ENCODE data around the gene MORF4L2. TPM values are rescaled to one million over a fixed set of nuclear protein-coding genes. Genes with fewer than 3 reads are reported as not detected.

The MORF4L2 gene
- total and polyA plus RNA-seq, 9 of the 15 experiments (the other 6 are each of a cell fraction or from before 2014, with no cell fraction given): 324 to 781 (median 420) TPM

GRCh38 chrX:103687073-103687695, 685 bp upstream of the MORF4L2 start (continued):
- TF ChIP-seq E4F1 (CRISPR knock-in tag; IDR thresholded peaks at IDR 0.05; ENCODE audit: borderline replicate concordance): no peak
- TF ChIP-seq, protein P1, sequence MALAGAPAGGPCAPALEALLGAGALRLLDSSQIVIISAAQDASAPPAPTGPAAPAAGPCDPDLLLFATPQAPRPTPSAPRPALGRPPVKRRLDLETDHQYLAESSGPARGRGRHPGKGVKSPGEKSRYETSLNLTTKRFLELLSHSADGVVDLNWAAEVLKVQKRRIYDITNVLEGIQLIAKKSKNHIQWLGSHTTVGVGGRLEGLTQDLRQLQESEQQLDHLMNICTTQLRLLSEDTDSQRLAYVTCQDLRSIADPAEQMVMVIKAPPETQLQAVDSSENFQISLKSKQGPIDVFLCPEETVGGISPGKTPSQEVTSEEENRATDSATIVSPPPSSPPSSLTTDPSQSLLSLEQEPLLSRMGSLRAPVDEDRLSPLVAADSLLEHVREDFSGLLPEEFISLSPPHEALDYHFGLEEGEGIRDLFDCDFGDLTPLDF (CRISPR knock-in tag; IDR thresholded peaks at IDR 0.05): peak; percentile 54; the same call in 1 of the 2 replicates
- TF ChIP-seq LEF1 (IDR thresholded peaks at IDR 0.05): 0 out of 2 replicates have a peak, but pooled peaks have one; percentile 17
- peak; percentile 30; the same call in 1 of the 2 replicates for TF ChIP-seq C11orf30 (IDR thresholded peaks at IDR 0.05; ENCODE audit: low read depth)
- no peak for TF ChIP-seq KLF1 (tag; IDR thresholded peaks at IDR 0.05)

GRCh38 chrX:103685396-103685795, 1.1 kb downstream of the MORF4L2 start:
- Histone ChIP-seq H3K27me3 (ENCODE audit: control insufficient read depth in 2 of 2, insufficient read depth in 2 of 2, low read length in 2 of 2) (no peaks in the 10 kb centered on the region), H3K4me3 (peak overlapping the region; percentile 63), H2AFZ (ENCODE audit: low read depth, low read length) (no peak overlapping the region), H3K9ac (ENCODE audit: insufficient read depth in 1 of 2, low read depth in 2 of 2, low read length in 2 of 2) (peak overlapping the region in 1 of 2 experiments; percentile 98; a peak in 2 of 4 replicates), H3K9me1 (ENCODE audit: control insufficient read depth, insufficient read depth, low read length) (no peaks in the 10 kb centered on the region), H3K9me3 (replicated peaks; ENCODE audit: control insufficient read depth, insufficient read depth, low read depth, low read length) (no peaks in the 10 kb centered on the region), H3K4me2 (ENCODE audit: insufficient read depth, low read length) (peak overlapping the region; percentile 91), H3K27ac (ENCODE audit: extremely low read depth, low read depth, low read length) (peak overlapping the region; percentile 99; the same call in 2 of the 3 replicates), H3K36me3 (ENCODE audit: control insufficient read depth, insufficient read depth, low read length) (peaks cover 45% of the 10 kb centered on the region), H3K79me2 (ENCODE audit: control insufficient read depth, insufficient read depth, low read length) (peaks cover 30% of the 10 kb centered on the region), H4K20me1 (replicated peaks; ENCODE audit: control insufficient read depth, insufficient read depth, low read length) (no peaks in the 10 kb centered on the region; the same call in 1 of the 2 replicates), H3K4me1 (replicated peaks in 1 of 2; ENCODE audit: control insufficient read depth in 2 of 2, insufficient read depth in 2 of 2, low read length in 2 of 2) (peaks cover 0 to 4% of the 10 kb centered on the region in 2 experiments; a peak in 3 of 5 replicates)
- no TSS peak for BruUV-seq (replicated peaks)
- POLR2A ChIA-PET: interaction anchor here (0.8 to 1.5 kb wide), 6 partner anchors 9 to 56 kb away, joined by 3 to 4 read pairs (median 3); no protein-coding TSS in a partner anchor
- intact Hi-C loops (cut with micrococcal nuclease): loop anchor here (10.0 kb wide), 1 partner anchor 479 kb away; the partner anchor contains the start of gene FAM199X
- CTCF ChIA-PET (ENCODE audit: low intra/inter-chr PET ratio): no interaction called here
- in situ Hi-C loops (cut with MboI): no loop called here
- DNase-seq (ENCODE audit: extremely low read depth in 1 of 4, low spot score in 3 of 4) (peak; percentile 16 to 36 (median 20)), FAIRE-seq (no peak), ATAC-seq (no peak)
- 0% methylated on average over 4 of the region's 5 CpGs for WGBS (ENCODE audit: insufficient coverage, low coverage, missing lambda C conversion rate)
- TF ChIP-seq JUN (IDR thresholded peaks at IDR 0.05; ENCODE audit: borderline replicate concordance, low read depth, low read length) (no peak), JUN (CRISPR knock-in tag; IDR thresholded peaks at IDR 0.05; ENCODE audit: borderline replicate concordance) (no peak), POLR2G (IDR thresholded peaks at IDR 0.05; ENCODE audit: low read depth, low read length) (peak; percentile 36; the same call in 1 of the 2 replicates), ZNF57 (CRISPR knock-in tag; IDR thresholded peaks at IDR 0.05) (no peak), ZNF740 (CRISPR knock-in tag; IDR thresholded peaks at IDR 0.05) (no peak), ZNF740 (tag; IDR thresholded peaks at IDR 0.05) (0 out of 4 replicates have a peak, but pooled peaks of 1 of the 2 experiments have one; percentile 24), TOE1 (IDR thresholded peaks at IDR 0.05; ENCODE audit: borderline replicate concordance) (no peak), TOE1 (CRISPR knock-in tag; IDR thresholded peaks at IDR 0.05; ENCODE audit: borderline replicate concordance, low read depth) (no peak)

Data from K562 (cell line).